Astrocyte (in vitro differentiated cells and primary cell): ENCODE measurements around the gene TLE1. TPM values are rescaled to one million over a fixed set of nuclear protein-coding genes. Genes with fewer than 3 reads are reported as not detected.

Experiments used
- DNase-seq: peaks from one replicate; pipeline ENCODE4 v3.0.0-alpha.2; 2010; ENCODE audit warnings: low read depth
- FAIRE-seq: peaks from 2 replicates; lab custom pipeline; 2011; peaks lifted over from hg19 to GRCh38; lab: Jason Lieb, UNC
- H2AFZ ChIP-seq: 2 replicates; pipeline ENCODE4 v1.6.0; 2012; ENCODE audit warnings: low read depth, low read length, inconsistent platforms
- H3K27ac ChIP-seq: 2 replicates; pipeline ENCODE4 v1.5.1; 2011; ENCODE audit warnings: low read depth, low read length, inconsistent platforms
- H3K27me3 ChIP-seq: 2 replicates; pipeline ENCODE4 v1.6.0; 2011; ENCODE audit warnings: low read length, inconsistent platforms; ENCODE audit not compliant: insufficient read depth
- H3K36me3 ChIP-seq: 2 replicates; pipeline ENCODE4 v1.5.1; 2011; ENCODE audit warnings: low read length, inconsistent platforms; ENCODE audit not compliant: insufficient read depth
- H3K4me1 ChIP-seq: 2 replicates; pipeline ENCODE4 v1.5.1; 2011; ENCODE audit warnings: low read length, inconsistent platforms; ENCODE audit not compliant: insufficient read depth
- H3K4me2 ChIP-seq: 2 replicates; pipeline ENCODE4 v1.6.0; 2012; ENCODE audit warnings: low read length, inconsistent platforms
- H3K4me3 ChIP-seq: 2 replicates; pipeline ENCODE4 v1.5.1; 2011; ENCODE audit warnings: low read depth, mild to moderate bottlenecking, low read length, inconsistent platforms; ENCODE audit not compliant: insufficient read depth
- H3K79me2 ChIP-seq: 2 replicates; pipeline ENCODE4 v1.6.0; 2012; ENCODE audit warnings: mild to moderate bottlenecking, low read length, inconsistent platforms; ENCODE audit not compliant: insufficient read depth
- H3K9ac ChIP-seq: 2 replicates; pipeline ENCODE4 v1.6.0; 2012; ENCODE audit warnings: mild to moderate bottlenecking, low read length, inconsistent platforms
- H3K9me3 ChIP-seq: 2 replicates; pipeline ENCODE4 v1.5.1; 2012; ENCODE audit warnings: low read depth, mild to moderate bottlenecking, low read length, inconsistent platforms; ENCODE audit not compliant: insufficient read depth
- H4K20me1 ChIP-seq: 2 replicates; pipeline ENCODE4 v1.6.0; 2012; ENCODE audit warnings: low read length, inconsistent platforms; ENCODE audit not compliant: insufficient read depth
- H3K27ac Mint-ChIP-seq: one replicate; pipeline ENCODE4 v1.8.0; 2021; ENCODE audit warnings: mild to moderate bottlenecking, mixed read lengths; ENCODE audit not compliant: unreplicated experiment
- H3K27me3 Mint-ChIP-seq: one replicate; pipeline ENCODE4 v1.8.0; 2021; ENCODE audit warnings: low read depth, mixed read lengths; ENCODE audit not compliant: unreplicated experiment
- H3K36me3 Mint-ChIP-seq: one replicate; pipeline ENCODE4 v1.8.0; 2021; ENCODE audit warnings: low read depth, mixed read lengths; ENCODE audit not compliant: unreplicated experiment
- H3K4me1 Mint-ChIP-seq: one replicate; pipeline ENCODE4 v1.8.0; 2021; ENCODE audit warnings: low read depth, mixed read lengths; ENCODE audit not compliant: unreplicated experiment
- H3K4me3 Mint-ChIP-seq: one replicate; pipeline ENCODE4 v1.8.0; 2021; ENCODE audit warnings: mild to moderate bottlenecking, moderate library complexity, mixed read lengths; ENCODE audit not compliant: unreplicated experiment
- H3K9me3 Mint-ChIP-seq: one replicate; pipeline ENCODE4 v1.8.0; 2021; ENCODE audit warnings: mild to moderate bottlenecking, mixed read lengths; ENCODE audit not compliant: unreplicated experiment
- CTCF ChIP-seq: IDR thresholded peaks from 2 replicates; pipeline ENCODE4 v1.5.1; 2011; ENCODE audit warnings: low read depth, mild to moderate bottlenecking, inconsistent platforms, low read length, moderate library complexity; ENCODE audit not compliant: insufficient read depth
- EZH2 ChIP-seq: IDR thresholded peaks from 2 replicates; pipeline ENCODE4 v1.6.1; 2012; ENCODE audit warnings: mild to moderate bottlenecking, low read length, inconsistent platforms; ENCODE audit not compliant: insufficient read depth
- total RNA-seq: library from RNA; stranded (reverse); gene quantifications from 2 replicates; pipeline ENCODE4 v1.2.1, GENCODE V29; 2021

TLE1 gene
- total RNA-seq, 1 donor from 2014 or later: 29.6 TPM

- FAIRE-seq: no peak
- no peak overlapping the region for H2AFZ ChIP-seq
- no peak overlapping the region for H3K4me2 ChIP-seq
Measured at GRCh38 chr9:81540142-81540710, 149.1 kb downstream of the TLE1 start.

GRCh38 chr9:81539317-81539716, 150.0 kb downstream of the TLE1 start:
- Histone ChIP-seq H3K4me1 (peaks cover 7% of the 10 kb centered on the region), H2AFZ (no peak overlapping the region), H3K79me2 (no peaks in the 10 kb centered on the region), H3K9ac (no peak overlapping the region), H3K27ac (no peak overlapping the region), H3K36me3 (no peaks in the 10 kb centered on the region), H3K9me3 (no peaks in the 10 kb centered on the region), H3K4me2 (no peak overlapping the region), H3K27me3 (no peaks in the 10 kb centered on the region), H4K20me1 (no peaks in the 10 kb centered on the region), H3K4me3 (no peak overlapping the region)
- FAIRE-seq: no peak
- DNase-seq: no peak
- no peaks in the 10 kb centered on the region for H3K36me3 Mint-ChIP-seq
- H3K4me3 Mint-ChIP-seq: no peak overlapping the region
- TF ChIP-seq EZH2: no peak
- TF ChIP-seq CTCF: no peak
- no peak overlapping the region for H3K27ac Mint-ChIP-seq
- no peaks in the 10 kb centered on the region for H3K27me3 Mint-ChIP-seq
- no peaks in the 10 kb centered on the region for H3K9me3 Mint-ChIP-seq
- peaks cover 8% of the 10 kb centered on the region for H3K4me1 Mint-ChIP-seq

More at GRCh38 chr9:81540142-81540710, 149.1 kb downstream of the TLE1 start:
- no peak for DNase-seq
- Mint-ChIP-seq H3K27ac (no peak overlapping the region), H3K36me3 (no peaks in the 10 kb centered on the region), H3K4me1 (peaks cover 5% of the 10 kb centered on the region), H3K9me3 (no peaks in the 10 kb centered on the region), H3K27me3 (no peaks in the 10 kb centered on the region), H3K4me3 (no peak overlapping the region)
- Histone ChIP-seq H3K9ac (no peak overlapping the region), H3K4me3 (no peak overlapping the region), H3K27me3 (no peaks in the 10 kb centered on the region), H3K4me1 (peaks cover 7% of the 10 kb centered on the region), H3K27ac (no peak overlapping the region), H4K20me1 (no peaks in the 10 kb centered on the region), H3K9me3 (no peaks in the 10 kb centered on the region), H3K79me2 (no peaks in the 10 kb centered on the region), H3K36me3 (no peaks in the 10 kb centered on the region)
- TF ChIP-seq CTCF: no peak
- no peak for TF ChIP-seq EZH2

GRCh38 chr9:81538890-81539289, 150.5 kb downstream of the TLE1 start:
- no peaks in the 10 kb centered on the region for H3K36me3 Mint-ChIP-seq
- no peak overlapping the region for H3K4me3 Mint-ChIP-seq
- no peak for TF ChIP-seq EZH2
- TF ChIP-seq CTCF: no peak
- Histone ChIP-seq H3K36me3 (no peaks in the 10 kb centered on the region), H3K4me3 (no peak overlapping the region), H2AFZ (no peak overlapping the region), H3K27me3 (no peaks in the 10 kb centered on the region), H3K27ac (no peak overlapping the region), H3K4me1 (peaks cover 7% of the 10 kb centered on the region), H4K20me1 (no peaks in the 10 kb centered on the region), H3K9ac (no peak overlapping the region), H3K4me2 (no peak overlapping the region), H3K79me2 (no peaks in the 10 kb centered on the region), H3K9me3 (no peaks in the 10 kb centered on the region)
- no peak overlapping the region for H3K27ac Mint-ChIP-seq
- DNase-seq (no peak), FAIRE-seq (no peak)
- peaks cover 11% of the 10 kb centered on the region for H3K4me1 Mint-ChIP-seq
- H3K9me3 Mint-ChIP-seq: no peaks in the 10 kb centered on the region
- H3K27me3 Mint-ChIP-seq: no peaks in the 10 kb centered on the region
